Activated CD4-positive, CD25-positive, alpha-beta regulatory T cell treated with anti-CD3 and anti-CD28 coated beads, Interleukin-2, amount 50 U/mL, for 16 hours (primary cell): ENCODE results near the gene SPATA2.

Experiments
- DNase-seq: peaks from one replicate; pipeline ENCODE4 v3.0.0-alpha.2; 2020; ENCODE audit warnings: low read depth, low spot score

The SPATA2 gene

DNA sequence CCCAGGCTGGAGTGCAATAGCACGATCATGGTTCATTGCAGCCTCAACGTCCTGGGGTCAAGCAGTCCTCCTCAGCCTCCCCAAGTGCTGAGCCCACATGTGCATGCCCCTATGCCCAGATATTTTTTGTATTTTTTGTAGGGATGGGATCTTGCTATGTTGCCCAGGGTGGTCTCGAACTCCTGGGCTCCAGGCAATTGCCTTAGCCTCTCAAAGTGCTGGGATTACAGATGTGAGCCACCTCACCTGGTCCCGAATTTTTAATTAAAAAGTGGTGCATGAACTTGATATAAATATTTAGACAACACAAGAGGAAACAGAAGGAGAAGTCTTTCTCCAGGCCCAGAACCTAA, 13.8 kb upstream of the SPATA2 start:
- DNase-seq: no peak

DNA sequence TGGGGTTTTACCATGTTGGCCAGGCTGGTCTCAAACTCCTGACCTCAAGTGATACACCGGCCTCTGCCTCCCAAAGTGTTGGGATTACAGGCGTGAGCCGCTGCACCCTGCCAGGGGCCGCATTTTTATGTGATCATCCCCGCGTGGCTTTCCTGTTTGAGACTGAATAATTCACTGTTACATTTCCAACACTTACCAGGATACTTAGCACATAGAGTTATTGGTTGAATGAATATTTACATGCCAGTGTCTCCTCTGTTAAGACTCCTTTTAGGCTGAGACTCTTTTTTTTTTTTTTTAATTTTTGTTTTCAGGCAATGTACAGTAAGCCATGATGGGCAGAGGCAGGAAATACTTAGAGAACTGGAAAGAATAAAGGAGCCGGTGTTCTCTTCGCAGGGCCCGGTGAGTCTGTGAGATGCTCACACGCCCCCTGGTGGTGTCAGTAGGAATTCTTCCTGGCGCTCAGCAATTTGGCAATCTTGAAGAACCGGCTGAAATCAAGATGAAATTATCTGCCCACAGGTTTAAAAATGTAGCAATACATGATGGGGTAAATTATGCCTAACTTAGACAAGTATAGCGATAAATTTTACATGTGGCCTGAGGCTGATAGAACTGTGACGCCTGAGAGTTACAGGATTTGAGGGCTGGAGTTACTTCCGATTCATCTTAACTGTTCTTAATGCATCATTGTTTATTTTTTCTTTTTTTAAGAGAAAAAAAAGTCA, 13.2 kb upstream of the SPATA2 start:
- DNase-seq: peak; percentile 69

DNA sequence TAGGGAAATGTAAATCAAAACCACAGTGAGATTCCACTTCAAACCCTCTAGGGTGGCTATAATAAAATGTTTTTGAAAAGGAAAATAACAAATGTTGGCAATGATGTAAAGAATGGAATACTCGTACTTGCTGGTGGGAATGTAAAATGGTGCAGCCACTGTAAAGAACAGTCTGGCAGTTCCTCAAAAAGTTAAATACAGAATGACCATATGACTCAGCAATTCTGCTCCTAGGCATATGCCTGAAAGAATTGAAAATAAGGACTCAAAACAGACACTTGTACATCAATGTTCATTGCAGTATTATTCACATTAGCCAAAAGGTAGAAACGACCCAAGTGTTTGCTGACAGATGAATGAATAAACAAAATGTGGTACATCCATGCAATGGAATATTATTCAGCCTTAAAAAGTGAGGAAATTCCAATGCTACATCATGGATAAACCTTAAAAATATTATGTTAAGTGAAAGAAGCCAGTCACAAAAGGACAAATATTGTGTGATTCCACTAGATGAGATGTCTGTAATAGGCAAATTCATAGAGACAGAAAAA, 10.6 kb upstream of the SPATA2 start:
- no peak for DNase-seq

DNA sequence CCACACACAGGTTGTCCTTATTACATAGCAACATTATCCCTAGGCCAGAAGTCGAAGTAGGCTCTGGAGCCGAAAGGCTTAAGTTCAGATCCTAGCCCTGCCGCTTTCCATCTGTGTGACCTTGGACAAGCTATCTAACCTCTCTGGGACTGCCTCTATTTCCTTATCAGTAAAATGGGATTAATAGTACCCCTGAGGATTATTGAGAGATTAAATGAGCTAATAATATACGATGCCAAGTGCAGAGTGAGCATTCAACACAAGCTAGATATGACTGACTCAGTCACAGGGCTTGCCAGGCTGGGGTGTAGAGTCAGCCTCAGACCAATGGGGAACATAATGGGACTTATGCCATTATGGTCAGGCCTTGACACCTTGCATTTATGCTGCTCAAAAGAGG, 8.9 kb upstream of the SPATA2 start:
- DNase-seq: no peak

DNA sequence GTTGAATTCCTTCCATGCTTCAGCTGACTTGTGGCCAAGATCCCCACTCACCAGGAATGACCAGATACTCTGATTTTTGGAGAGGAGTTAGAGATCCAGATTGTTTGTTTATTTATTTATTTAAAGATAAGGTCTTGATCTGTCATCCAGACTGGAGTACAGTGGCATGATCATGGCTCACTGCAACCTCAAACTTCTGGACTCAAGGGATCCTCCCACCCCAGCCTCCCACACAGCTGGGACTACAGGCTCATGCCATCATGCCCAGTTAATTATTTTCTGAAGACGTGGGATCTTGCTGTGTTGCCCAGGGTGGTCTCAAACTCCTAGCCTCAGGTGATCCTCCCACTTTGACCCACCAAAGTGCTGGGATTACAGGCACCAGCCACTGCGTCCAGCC, 4.1 kb upstream of the SPATA2 start:
- DNase-seq: no peak

DNA sequence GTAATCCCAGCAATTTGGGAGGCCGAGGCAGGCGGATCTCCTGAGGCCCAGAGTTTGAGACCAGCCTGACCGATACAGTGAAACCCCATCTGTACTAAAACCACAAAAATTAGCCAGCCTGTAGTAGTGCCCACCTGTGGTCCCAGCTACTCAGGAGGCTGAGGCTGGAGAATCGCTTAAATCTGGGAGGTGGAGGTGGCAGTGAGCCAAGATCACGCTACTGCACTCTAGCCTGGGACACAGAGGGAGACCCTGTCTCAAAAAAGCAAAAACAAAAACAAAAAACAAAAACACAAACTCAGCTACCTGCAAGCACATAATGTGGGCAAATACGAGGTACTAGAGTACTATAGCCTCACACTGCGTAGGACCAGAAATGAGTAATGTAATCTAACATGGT, 3.7 kb upstream of the SPATA2 start:
- DNase-seq: no peak

DNA sequence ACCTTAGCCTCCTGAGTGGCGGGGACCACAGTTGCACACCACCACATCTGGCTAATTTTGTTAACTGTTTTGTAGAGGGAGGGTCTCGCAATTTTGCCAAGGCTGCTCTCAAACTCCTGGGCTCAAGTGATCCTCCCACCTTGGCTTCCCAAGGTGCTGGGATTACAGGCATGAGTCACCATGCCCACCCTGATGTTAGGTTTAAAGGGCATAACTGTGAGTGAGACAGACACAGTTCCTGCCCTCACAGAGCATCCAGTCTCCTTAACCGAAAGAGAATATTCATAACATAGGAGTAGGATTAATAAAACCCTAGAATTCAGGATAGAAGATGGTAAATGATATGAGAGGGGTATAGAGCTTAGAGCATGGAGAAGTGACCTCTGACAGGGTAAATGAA, 3.1 kb upstream of the SPATA2 start:
- DNase-seq: no peak

DNA sequence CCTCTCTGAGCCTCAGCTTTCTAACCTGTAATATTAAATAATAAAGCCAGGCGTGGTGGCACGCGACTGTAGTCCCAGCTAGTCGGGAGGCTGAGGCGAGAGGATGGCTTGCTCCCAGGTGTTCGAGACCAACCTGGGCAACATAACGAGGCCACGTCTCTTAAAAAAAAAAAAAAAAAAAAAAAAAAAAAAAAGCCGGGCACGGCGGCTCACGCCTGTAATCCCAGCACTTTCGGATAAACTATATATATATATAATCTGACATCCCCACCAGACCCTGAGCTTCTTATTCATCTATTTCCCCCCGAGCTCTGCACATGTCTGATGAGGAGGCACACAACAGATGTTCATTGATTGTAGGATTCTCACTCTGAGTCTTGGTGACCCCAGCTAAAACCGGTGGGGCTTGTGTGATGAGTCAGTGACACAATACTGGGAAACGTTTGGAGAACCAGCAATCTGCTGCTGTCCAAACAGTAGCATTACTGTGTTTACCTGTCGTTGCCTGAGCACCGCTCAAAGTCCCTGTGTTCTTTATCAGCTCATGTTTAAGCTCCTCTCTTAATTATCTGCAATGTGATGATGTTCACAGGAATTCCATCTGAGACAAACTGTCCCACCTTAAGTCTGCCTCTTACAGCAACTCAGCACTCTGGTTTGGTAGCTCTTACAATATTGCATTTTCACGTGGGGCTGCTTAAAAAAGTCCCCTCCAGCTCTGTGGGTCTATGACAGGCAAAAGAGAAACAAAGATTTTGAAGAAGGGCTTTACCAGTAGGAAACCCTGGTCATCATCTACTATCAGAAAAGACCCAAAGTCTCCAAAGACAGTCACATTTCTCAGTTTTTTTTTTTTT, 1.0 kb upstream of the SPATA2 start:
- DNase-seq: no peak

DNA sequence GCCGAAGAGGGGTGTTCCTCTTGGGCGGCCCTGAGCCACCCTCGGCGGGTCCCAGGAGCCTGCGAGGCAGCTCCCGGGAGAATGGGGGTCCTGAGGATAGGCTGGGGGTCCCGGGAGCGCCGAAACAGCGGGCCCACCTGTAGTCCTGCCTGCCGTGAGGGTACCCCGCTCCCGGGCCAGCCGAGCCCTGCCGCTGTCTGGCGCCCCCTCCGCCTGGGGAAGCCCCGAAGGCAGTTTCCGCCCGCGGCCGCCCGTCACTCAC, 280 bp downstream of the SPATA2 start:
- no peak for DNase-seq

DNA sequence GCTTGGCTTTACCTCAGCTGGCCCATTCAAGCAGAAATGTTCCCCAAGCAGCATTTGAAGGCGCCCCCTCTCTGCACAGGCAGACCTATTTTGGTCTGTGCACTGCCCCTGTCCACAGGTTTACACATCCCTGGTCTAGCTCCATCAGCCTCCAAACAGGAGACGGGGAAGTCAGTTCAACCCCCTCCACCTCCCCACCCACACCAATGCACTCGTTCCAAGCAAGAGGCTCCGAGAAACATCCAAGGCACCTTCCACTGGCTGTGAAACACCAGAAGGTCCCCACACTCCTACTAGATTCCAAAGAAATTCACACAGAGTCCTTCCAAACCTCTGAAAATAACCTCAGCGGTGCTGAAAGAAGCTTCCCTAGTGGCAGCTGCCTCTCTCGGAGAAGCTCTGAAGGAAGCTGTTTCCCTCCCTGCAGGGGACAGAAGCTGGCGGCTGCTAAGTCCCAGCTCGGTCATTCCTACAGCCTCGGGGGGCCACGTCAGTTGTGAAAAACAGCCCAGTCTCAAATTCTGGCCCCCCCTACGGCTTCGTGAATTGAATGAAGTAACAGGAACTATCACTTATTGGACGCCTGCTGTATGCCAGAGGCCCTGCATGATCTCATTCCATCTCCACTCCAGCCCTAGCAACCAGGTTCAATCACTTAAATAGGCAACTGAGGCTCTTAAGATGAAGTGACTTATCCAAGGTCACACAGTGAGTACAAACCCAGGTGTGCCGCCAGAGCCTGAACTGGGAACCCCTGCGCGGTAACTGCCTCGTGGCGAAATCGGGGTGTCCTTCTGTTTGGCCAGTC, 815 bp downstream of the SPATA2 start:
- no peak for DNase-seq

DNA sequence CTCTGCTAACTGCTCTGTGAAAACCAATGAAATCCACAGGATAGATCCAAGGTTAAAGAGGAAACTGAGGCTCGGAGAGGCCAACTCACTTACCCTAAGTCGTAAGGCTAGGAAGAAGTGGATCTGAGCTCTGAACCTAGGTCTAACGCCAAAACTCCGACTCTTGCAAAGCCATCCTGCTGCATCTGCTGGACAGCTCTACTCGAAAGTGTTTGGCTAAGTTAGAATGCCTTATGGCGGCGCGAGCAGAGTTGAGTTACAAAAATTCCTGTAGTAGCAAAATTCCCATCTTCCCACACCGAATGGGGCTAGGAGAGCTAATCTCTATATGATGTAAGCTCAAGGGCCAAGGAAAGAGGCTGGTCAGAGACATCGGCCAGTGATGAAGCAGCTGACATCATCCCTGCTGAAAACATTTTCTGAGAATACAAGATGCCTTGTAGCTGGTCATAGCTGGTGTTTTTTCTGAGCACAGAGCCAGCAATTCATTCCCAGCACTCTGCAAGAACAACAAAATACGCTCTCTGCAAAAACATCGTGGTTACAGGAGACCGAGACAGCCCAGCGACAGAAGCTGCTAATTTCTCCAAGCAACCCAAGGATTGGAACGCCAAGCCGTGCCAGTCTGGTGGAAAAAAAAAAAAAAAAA, 1.8 kb downstream of the SPATA2 start:
- no peak for DNase-seq

DNA sequence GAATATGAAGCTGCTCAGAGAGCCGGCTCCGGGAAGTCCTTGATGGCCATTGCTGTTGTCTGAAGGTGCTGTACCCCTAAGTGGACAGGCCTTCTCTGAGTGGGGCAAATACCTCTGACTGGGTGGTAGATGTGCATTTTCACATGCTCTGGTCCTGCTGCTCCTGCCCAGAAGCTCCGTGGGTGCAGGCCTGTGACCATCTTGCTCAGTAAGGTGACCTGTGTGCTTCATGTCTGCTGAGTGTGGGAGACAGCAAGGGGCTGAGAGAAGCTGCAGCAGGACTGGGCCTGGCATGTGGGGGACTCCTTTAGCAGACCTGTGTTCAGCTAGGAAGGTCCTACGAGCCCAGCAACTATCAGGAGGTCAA, 5.0 kb downstream of the SPATA2 start:
- DNase-seq: no peak

DNA sequence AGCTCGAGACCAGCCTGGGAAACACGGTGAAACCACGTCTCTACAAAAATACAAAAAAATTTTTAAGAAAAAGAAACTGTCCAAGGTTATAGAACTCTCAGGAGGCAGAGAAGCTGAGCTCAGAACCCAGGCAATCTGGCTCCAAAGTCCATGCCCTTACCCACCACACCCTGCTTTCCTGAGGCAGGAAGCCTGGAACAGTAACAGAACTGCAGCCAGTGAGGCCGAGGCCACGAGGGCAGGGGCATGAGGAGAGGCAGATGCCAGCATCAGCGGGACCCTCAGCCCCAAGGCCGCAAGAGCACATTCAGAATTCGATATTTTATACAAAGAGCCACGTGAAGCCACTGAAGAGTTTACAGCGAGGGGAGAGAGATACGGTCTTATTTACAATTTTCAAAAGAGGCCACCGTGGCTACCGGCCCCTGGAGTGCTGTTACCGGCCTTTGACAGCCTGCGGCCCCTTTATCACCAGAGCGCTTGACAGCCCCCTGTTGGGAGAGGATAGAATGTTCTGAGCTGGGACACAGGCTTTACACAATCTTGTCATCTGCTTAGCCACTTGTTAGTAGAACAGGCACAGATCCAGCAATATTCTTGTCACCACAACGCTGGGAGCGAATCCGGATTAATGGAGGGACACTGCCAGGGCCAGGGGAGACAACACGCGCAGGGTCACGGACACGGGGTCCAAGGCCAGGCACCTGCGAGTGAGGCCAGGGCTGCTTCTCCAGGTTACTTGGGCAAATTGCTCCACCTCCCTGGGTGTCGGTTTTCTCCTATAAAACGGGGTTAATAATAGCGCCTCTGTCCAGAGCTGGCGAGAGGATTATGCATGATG, 5.6 kb downstream of the SPATA2 start:
- DNase-seq: no peak

DNA sequence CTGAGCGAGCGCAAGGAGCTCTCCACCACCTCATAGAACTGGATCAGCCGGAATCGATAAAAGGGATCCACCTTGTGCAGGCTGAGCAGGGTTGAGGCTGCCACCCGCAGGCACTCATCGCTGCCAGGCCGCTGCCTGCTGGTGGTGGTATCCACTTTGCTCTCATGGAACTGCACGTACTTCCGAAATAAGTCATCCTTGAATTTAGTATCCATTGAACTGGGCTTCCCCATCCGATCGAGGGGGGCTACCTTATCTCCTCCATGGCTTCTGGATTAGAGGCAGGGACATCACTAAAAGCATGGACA, 7.1 kb downstream of the SPATA2 start:
- no peak for DNase-seq

DNA sequence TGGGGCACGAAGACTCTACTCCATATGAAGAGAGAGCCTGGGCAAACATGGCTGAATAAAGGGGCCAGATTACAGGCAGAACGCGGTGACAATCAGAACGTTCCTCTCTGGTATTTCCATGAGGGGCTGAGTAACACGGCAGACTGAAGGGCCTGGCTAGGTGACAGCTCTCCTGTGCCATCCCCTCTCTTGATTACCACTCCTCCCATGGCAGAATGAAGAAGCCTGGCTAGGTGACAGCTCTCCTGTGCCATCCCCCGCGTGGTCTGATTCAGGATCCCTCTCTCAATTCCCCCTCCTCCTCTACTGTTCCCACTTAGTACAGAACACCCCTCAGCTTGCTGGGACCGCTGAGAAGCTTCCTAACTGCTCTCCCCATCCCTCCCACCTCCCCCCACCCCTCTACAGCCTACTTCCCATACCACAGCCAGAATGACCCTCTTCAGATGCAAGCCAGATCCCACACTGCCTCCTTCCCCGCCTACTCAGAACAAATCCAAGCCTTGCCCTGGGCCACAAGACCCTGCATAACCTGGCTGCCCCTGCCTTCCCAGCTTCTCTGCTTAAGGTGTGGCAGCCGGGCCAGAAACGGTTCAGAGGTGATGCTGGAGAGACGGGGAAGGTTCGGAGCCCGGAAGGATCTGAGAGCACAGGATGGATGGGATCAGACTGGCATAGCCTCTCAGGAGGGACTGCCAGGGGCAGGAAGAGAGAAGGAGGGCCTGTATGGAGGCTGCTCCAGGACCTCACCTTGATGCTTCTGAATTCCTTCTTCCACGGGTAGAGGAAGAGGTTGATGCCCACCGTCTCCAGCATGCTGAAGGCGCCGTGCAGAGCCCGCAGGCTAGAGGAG, 7.7 kb downstream of the SPATA2 start:
- DNase-seq: no peak

DNA sequence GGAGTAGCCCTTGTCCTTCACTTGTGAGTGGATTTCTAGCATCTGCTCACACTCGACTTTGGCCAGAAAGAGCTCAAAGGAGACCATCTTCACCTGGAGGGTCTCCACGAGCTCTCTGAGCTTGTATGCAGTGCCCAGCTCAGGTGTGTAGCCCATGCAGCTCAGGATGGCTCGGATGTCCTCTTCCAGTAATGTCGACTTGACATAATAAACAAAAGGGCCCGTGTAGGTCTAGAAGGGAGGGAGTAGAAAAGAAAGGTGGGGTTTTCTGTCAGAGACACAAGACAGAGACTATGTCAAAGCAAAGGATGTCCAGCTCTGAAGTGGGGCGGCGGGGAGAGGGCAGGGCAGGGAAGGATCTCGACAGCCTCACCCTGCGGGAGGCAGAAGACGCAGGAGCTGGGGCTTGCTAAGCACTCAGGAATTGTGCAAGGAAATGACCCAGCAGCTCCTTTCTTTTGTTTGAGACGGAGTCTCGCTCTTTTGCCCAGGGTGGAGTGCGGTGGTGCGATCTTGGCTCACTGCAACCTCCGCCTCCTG, 8.6 kb downstream of the SPATA2 start:
- DNase-seq: no peak

DNA sequence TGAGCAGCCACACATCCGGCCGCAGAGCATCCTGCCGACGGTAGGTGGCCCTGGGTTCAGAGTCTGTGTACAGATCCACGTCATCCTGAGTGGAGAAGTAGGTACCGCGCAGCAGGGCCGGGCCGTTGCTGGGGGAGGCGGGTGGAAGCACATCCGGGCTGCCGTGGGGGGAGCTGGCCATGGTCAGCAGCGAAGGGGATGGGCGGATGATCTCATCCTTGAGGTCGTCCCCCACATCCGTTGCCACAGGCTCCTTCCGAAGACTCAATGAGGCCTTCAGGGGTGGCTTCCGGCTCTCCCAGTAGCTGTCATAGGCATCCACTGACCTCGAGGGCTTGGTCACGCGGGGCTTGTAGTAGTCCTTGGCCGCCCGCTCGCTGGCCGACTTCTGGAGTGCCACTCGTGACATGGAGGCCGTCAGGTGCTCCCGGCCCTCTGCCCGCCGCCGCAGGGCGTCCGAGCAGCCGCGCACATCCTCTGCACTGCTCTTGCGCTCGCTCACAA, 9.2 kb downstream of the SPATA2 start:
- DNase-seq: no peak

DNA sequence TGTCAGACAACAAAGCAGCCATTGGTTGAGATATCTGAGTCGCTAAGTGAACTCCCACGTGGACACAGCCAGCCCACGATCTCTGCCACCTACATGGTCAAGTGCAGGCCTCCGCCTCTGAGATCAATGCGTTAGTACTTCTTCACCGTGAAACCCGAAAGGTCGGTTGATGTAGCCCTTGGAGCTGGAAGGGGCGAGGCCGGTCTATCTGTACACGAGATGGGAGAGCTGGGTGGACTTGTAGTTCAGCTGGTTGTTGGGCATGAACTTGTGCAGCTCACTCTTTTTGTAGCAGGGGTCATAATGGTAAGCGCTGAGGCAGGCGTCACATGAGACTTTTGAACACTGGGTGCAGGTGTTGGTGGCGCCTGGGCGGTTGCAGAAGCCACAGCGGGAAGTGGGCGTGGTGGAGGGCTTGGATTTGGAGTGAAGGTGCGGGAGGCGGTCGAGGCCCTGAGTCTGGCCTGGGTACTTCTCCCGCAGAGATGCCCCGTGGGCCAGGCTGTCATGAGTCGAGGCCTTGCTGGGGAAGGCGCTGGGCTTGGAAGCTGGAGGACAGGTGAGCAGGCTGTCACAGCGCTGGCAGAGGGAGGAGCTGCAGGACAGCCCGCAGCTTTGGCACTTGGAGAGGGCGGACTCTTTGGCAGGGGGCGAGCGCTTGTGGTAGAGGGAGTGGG, 9.8 kb downstream of the SPATA2 start:
- no peak for DNase-seq
